ENCODE measurements around the gene IRF8.

Gene IRF8

DNA sequence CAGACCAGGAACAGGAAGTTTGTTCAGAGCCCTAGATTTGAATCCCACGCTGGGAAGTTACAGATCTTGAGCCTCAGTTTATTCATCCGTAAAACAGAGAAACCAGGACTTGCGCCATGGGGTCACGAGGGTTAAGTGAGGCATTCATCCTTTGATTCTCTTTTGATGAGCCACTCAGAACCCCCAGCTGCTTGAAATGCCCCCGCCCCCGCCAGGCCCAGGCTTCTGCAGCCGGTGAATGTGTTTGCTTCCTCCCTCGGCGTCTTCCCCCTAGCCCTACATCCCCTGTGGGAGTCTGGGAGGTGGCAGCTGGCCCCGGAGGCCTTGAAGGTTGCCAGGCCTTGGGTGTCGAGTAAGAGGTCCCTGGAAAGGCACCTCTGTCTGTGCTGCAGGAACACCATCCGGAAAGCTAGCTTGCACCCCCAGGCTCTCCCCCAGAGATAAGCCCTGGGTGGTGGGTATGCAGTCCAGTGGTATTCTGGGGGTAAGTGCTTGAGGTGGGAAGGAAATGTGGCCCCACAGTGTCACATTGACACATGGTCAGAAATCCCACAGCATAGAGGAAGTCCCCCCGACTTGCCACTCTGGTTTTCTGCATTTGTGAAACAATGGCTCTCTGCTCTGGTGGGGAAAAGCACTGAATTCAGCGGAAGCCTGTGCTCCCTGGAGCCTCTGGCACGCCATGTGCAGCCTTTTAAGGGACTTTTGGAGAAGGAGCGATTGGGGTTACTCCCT, 14.9 kb downstream of the IRF8 start:
- no peak for DNase-seq (ENCODE audit: low spot score)

DNA sequence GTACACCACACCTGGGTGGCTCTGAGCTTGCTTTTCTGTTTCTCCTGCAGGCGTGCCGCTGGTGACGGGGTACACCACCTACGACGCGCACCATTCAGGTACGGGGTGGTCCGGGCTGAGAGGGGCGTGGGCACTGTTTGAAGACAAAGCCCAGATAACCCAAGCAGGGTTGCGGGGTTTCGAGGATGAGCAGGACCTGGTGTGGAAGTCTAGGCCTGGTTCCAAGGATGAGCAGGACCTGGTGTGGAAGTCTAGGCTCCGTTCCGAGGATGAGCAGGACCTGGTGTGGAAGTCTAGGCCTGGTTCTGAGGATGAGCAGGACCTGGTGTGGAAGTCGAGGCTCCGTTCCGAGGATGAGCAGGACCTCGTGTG, 15.4 kb downstream of the IRF8 start:
- no peak for DNase-seq (ENCODE audit: low spot score)

DNA sequence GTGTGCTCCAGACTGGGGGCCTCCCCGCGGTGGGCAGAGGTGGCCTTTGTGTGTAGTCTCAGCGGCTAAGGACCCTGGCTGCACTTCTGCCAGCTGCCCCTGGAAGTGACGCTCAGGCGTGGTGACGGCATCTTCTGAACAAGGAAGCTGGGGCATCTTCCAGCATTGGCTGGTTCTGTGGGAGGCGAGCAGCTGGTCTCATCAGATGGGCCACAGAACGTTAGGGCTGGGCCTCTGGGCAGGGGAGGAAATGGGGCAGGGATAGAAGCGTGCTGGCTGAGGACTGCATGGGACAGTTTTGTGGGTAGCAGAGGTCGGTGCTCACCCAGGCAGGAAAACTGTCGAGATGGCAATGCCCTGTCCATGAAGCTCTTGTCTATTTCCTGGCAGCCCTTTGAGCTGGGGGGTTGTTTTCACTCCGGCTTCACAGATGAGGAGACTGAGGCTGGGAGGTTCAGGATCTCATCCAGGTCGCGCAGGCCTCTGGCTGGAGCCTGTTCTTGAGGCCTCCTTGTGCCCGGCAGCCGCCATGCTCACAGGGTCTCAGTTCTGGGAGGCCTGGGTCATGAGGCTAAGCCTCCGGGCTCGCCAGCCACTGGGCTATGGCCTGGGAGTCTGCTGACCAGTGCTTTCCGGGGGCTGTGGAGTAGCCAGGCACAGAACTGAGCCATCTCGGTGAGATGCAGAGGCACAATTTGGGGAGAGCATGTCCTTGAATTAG, 16.3 kb downstream of the IRF8 start:
- DNase-seq (ENCODE audit: low spot score), result no peak

DNA sequence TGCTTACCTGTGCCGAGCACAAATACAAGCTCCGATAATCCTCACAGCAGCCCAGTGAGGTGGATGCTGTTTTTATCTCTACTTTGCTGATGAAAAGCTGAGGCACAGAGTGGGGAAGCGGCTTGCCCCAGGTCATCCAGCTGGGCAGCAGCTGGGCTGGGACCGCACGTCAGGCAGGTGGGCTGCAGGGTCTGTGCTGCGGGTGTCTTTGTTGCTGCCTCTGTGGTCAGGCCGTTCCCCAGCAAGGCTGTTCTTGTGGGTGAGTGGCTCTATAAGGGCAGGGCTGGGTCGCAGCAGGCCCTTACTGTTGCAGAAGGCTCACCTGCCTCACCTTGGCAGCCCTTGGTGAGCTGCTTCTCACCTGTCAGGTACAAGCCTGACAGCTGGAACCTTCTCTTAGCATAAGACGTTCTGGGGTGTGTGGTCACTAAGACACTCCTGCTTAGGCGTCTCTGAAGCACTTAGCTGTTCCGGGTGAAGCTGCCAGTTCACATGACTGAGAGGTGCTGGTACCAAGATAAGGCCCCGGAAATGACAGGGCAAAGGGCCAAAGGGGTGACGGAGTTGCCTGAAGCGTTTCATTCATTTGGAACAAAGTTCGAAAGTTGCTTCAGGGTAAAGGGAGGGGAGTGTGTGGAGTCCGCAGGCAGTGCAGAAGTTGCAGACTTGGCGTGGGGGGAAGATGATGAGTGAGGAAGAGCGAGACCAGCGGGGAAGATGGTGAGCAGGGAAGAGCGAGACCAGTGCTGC, 17.4 kb downstream of the IRF8 start:
- DNase-seq (ENCODE audit: low spot score), result no peak

DNA sequence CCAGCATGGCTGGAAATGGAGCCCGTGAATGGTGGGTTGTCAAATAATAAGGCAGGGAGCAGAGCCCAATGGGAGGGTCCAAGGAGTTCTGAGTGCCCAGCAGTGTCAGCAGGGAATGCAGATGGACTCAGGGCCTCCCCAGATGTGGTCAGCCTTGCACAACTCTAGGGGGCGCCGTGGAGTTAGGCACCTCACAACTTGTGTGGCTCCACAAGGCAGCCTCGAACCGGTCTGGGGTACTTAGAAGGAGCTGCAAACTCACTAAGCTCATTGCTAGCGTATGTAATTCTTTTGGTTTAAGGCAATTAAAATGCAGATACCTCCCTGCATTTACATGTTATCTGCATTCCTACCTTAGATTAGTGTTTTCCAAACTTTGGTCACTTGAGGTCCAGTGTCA, 18.1 kb downstream of the IRF8 start:
- no peak for DNase-seq (ENCODE audit: low spot score)

DNA sequence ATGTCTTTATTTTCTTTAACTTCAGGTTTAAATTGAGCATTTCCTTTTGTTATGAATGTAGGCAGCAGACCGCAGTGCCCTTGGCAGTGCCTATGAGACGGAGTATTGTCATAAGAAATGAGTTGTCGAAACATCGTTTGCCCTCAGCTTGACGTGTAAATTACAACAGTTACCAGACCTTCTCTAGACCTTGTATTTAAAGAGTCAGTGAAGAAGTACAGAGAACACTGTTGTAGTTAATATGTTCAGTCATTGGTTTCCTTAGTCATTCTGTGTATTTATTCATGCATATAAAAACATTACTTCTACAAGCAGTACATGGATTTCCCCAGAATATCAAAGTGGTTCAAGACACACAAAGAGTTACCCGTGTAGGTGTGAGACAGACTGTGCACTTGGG, 19.0 kb downstream of the IRF8 start:
- no peak for DNase-seq (ENCODE audit: low spot score)

DNA sequence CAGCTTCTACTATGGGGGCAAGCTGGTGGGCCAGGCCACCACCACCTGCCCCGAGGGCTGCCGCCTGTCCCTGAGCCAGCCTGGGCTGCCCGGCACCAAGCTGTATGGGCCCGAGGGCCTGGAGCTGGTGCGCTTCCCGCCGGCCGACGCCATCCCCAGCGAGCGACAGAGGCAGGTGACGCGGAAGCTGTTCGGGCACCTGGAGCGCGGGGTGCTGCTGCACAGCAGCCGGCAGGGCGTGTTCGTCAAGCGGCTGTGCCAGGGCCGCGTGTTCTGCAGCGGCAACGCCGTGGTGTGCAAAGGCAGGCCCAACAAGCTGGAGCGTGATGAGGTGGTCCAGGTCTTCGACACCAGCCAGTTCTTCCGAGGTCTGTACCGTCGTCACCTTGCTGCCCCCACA, 19.5 kb downstream of the IRF8 start:
- no peak for DNase-seq (ENCODE audit: low spot score)

DNA sequence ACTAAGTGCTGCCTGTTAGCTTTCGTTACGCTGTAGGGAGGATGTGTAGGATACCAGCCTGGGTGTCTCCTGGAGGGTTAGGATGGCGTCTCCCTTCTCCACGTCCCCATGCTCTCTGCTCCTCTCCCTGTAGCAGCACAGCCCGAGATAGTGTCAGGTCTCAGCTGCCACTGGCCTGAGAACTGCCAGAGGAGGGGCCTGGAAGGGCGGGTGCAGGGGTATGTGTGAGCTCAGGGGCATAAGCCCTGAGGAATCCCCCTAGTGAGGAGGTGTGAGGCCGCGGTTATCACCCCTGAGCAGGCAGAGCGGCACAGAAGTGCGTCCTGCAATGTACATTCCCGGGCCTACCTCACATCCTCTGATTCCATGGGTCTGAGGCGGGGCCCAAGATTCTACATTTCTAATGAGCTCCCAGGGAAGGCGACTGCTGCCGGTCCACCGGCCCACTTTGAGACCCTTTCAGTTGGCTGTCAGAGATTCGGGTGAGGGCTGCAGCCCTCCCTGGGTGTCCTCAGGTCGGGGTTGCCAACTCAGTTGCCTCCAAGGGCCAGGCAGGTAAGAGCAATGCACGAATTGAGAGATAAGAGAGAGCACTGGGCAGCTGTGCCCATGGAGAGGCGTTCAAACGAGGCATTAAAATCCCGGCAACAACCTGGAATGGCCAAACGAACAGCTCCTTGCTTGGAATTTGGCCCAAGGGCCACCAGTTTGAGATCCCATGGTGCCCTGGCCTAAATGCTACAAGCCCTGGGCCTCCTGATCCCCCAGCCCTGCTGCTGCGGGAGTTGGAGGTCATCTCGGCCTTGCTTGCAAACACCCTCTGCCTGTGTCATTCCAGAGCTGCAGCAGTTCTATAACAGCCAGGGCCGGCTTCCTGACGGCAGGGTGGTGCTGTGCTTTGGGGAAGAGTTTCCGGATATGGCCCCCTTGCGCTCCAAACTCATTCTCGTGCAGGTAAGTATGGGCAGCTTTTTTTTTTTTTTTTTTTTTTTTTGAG, 20.6 kb downstream of the IRF8 start:
- no peak for DNase-seq (ENCODE audit: low spot score)

DNA sequence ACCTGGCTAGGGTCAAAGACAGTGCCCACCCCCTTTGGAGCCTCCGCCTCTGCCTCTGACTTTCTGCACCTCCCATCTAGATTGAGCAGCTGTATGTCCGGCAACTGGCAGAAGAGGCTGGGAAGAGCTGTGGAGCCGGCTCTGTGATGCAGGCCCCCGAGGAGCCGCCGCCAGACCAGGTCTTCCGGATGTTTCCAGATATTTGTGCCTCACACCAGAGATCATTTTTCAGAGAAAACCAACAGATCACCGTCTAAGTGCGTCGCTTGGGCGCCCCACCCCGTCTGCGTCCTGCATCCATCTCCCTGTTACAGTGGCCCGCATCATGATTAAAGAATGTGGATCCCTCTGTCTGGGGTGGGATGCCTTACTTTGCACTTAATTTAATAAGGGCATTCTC, 22.1 kb downstream of the IRF8 start:
- no peak for DNase-seq (ENCODE audit: low spot score)

DNA sequence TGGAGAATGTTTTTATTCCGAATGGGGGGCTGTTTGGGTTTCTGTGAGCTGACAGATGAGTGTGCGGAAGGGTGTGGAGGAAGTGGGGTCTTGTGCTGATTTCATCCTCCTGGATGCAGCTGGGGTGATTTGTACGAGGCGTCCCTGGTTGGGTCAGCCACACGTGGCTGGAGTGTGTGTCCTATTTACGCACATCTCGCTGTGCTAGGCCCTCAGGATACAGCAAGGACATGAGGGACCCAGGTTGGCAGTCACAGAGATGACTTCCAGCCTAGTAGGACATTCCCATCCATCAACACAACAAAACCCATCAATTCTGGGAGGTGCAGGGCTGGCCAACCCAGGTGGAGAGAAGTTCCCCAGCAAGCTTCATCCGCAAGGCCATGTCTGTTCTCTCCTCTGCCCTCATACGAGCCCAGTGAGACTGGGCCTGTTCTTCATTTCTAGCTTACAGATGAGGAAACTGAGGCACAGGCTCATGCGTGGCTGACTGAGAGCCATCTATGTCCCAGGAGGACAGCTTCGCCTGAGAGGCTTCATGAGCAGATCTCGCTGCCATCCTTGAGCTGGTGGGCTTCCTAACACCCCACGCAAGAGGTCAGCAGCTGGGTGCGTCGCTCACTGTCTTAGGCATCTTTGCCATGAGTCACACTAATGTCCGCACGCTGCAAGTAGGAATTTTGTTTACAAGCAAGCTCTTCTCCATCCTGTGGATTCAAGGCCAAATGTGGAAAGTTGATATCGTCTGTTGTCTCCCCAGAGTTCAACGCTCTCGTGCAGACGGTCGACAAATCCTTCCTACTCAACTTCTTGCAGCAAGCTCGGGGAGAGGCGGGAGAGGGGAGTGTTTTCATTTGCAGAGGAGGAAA, 24.4 kb downstream of the IRF8 start:
- DNase-seq (ENCODE audit: low spot score), result no peak

DNA sequence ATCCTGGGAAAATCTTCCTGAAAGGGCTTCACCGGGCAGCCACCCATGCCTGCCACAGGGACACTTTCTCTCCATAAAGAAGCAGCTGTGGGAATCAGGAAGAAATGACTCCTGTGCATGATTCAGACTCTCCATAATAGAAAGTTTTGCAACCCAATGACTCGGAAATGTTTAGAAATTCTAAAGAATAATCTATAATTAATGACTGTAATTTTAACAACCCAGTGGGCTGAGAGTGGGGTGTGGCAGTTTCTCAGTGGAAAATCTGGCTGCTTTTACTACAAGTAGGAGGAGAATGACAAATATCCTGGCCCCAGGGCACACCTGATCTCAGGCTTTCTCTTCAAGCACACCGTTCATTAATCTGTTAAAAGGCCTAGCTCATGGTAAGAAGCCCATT, 25.7 kb downstream of the IRF8 start:
- no peak for DNase-seq (ENCODE audit: low spot score)

DNA sequence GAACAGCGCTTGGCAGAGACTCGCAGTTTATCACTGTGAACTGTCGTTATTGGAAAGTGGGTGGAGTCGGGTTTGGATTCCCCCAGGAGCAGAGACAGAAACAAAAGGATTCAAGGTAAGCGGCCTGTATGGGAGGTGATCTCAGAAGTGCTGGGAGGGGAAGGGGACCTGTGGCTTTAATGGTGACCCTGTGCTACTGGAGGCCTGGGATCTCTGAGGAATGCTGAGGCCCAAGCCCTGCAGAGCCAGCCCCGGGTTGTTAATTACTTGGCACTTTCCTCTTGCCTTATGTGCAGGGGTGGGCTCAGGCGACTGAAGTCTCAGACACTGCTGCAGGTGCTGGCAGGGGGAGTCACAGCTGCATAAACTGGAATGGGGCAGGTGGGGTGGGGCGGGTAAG, 27.4 kb downstream of the IRF8 start:
- no peak for DNase-seq (ENCODE audit: low spot score)

DNA sequence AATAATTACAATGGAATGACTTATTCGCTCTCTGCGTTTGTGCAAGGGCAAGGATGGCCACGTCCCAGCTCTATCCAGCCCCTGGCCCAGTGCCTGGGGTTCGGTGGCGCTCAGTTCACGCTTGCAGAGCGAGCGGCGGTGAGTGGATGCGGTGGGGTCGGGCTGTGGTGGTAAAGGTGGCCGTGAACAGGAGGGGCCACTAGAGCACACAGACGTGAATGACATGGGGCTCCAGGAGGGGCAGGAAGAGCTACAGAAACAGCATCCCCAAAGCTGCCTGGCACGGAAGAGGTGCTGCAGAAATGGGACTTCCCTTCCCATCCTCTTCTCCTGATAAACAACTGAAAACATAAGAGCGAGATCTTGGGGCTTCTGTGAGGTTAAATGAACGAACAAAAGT, 28.4 kb downstream of the IRF8 start:
- DNase-seq (ENCODE audit: low spot score), result no peak

DNA sequence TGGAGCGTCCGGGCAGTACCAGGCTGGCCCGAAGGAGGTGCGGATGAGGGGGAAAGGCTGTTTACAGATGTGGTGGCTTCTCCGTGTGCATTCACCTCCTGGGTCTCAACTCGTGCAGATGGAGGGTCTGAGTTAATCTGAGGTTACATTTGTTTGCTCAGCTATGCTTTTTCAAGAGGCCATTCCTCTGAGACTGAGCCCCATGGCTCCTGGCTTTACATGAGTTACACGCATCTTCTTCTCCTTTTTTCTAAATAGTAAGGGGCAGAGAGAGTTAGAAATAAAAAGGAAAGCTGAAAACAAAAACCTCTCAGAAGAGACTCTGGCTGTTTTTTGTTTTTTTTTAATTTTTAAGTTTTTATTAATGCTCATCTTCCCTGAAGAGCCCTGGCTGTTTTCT, 29.0 kb downstream of the IRF8 start:
- DNase-seq (ENCODE audit: low spot score), result no peak

DNA sequence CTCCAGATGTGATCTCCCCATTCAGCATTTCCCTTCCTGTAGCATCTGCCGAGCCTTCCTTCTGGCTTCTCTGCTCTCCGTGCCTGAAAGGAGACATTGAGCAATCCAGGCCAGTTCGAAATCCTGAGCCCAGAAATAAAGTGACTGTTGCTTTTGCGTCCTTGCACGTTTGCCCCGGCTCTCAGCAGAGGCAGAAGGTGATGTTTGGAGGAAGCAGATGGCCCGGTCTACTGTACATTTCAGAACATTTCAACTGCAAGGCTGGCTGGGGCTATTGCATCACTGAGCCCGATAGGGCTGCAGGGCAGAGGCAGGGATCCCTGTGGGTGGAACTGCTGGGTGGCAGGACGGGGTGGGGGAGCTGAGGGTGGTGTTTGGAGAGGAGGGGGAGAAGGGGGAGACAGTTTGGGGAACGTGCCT, 29.4 kb downstream of the IRF8 start:
- no peak for DNase-seq (ENCODE audit: low spot score)

DNA sequence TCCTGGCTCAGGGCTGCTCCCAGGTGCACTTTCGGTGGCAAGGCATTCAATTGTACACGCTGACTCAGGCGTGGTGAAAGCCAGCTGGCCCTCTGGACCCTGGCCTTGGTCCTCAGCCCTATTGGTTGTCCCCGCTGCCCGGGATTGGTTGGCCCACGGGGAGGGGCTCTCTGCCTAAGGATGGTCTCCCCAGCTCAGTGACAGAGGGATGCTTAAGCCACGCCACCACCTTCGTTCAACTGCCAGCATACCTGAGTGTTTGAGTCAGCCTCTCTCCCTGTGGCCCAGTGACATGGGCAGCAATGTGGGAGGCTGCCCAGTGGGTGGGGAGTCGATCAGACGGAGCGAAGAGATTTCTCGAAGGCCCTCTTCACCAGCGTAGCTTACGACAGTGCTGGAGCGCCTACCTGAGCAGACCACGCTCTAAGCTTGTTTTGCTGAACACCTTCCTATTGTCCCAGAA, 30.3 kb downstream of the IRF8 start:
- DNase-seq (ENCODE audit: low spot score), result no peak

DNA sequence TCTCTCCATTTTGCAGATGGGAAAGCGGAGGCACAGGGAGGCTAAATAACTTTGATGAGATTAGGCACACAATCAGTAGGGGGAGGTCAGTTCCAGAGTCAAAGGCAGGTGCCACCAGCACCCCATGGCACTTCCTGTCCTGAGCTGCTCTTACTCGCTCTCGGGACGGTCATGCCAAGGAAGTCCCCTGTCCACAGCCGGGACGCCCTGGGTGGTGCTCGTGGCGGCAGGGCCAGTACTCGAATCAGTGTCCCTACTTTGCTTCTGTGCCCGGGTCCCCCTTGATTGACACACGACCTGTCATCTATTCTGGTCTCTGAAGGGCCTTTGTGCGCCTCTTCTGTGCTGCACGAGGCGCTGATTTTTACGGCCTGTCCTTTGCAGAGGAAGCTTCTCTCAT, 31.3 kb downstream of the IRF8 start:
- DNase-seq (ENCODE audit: low spot score), result no peak

DNA sequence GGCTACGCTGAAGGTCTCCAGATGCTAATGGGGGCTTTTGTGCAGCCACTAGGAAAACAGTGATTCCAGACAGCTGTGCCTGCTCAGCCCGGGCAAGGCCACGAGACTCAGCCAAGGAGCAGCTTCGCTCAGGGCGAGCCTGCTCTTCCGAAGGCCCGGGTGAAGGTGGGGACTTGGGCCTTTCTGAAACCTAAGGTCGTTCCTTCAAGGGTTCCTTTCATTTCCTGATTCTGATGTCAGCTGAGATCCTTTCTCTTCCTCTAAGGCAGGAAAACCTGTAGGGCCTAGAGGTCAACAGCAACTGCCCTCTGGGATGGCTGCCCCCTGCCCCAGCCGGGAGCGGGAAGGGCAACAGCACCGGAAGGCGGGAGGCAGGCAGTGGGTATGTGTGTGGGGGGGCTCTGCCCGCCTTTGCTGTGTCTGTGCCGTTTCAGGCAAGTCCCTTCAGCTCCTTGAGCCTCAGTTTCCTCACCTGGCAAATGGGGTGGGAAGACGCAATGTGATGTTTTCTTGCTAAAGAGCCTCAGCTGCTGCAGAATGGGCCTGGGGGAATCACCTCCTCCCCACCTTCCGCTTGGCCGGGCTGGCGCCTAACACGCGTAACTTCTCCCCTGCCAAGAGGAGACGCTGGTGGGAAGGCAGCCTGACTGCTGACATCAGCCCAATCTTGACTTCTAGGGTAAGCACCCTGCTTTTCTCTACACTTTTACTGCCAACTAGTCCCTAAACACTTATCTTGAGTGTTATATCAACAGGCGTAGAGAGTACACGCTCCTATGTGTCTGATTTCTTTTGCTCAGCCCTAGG, 32.8 kb downstream of the IRF8 start:
- no peak for DNase-seq (ENCODE audit: low spot score)

DNA sequence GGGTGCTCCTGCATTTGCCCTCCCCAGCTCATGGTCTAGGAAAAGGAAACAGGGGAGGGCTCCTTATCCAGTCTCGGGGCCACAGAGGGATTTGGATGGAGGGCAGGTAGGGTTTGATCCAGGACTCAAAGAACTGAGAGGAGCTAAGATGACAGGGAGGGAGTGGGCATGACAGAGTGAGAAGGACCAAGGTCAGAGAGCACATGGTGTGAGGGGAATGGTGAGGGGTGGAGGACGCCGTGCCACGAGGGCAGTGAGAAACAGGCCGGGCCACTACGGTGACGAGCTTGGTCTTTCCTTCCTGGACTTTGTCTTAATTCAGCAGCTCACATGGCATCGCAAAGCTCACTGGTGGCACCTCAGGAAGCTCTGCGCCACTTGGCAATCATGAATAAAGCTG, 35.2 kb downstream of the IRF8 start:
- DNase-seq (ENCODE audit: low spot score), result no peak

DNA sequence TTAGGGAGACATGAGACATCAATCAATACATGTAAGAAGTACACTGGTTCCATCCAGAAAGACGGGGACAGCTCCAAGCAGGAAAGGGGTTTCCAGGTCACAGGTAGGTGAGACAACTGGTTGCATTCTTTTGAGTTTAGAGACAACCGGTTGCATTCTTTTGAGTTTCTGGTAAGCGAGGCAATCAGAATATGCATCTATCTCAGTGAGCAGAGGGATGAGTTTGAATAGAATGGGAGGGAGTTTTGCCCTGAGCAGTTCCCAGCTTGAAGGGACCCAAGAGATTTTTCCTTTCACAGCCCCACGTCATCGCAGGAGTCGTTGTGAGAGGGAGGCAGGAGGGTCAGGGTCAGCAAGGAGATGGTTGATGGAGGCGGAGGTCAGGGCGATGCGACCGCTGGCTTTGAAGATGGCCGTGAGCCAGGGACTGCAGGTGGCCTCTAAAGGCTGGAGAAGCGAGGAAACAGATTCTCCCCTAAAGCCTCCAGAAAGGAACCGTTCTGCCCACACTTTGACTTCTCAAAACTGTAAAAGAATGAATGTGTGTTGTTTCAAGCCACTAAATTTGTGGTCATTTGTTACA, 36.5 kb downstream of the IRF8 start:
- DNase-seq (ENCODE audit: low spot score), result no peak

Data from CD4-positive, alpha-beta T cell treated with Interleukin-2 at 100 ng/mL for 4 hours (primary cell).